ENCODE results near the gene GAST. TPM values are rescaled to one million over a fixed set of nuclear protein-coding genes. Genes with fewer than 3 reads are reported as not detected.

The GAST gene
- total RNA-seq, 1 experiment from 2014 or later, result not detected

DNA sequence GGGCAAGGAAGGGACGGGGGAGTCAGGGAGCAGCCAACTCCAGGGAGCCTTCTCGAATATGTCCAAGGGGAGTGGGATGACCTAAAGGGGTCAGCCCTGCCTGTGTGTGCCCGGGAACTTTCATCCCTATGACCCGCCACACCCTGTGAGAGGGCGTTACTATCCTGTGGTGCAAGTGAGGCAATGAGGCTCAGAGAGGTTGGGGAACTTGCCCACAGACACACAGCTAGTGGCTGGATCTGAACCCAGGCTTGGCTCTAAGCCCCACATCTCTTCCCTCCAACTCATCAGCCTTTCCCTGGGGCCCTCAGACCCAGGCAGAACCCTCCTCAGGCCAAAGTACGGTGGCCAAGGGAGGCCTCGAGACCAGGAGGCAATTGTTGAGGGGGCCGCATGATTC lies 51.2 kb downstream of the GAST start:
- POLR2A ChIA-PET, result no interaction called here
- Histone ChIP-seq H3K9me2 (ENCODE audit: insufficient read depth) (no peaks in the 10 kb centered on the region), H3K27me3 (ENCODE audit: insufficient read depth, low read length) (no peaks in the 10 kb centered on the region), H3K9me3 (ENCODE audit: control insufficient read depth in 1 of 2, insufficient read depth in 1 of 2, low read depth in 1 of 2, low read length in 2 of 2) (no peaks in the 10 kb centered on the region), H3K4me3 (replicated peaks in 1 of 2; ENCODE audit: low read depth in 1 of 2, low read length in 2 of 2) (no peak overlapping the region), H3K79me2 (ENCODE audit: insufficient read depth, low read length) (no peaks in the 10 kb centered on the region), H3K4me2 (ENCODE audit: low read length) (no peak overlapping the region), H3K27ac (ENCODE audit: low read depth, low read length) (no peak overlapping the region), H3K4me1 (ENCODE audit: control insufficient read depth in 1 of 2, insufficient read depth in 2 of 2, low read length in 2 of 2) (no peaks in the 10 kb centered on the region), H2AFZ (ENCODE audit: low read depth, low read length, poor library complexity, severe bottlenecking) (no peak overlapping the region), H3K9ac (ENCODE audit: low read length) (no peak overlapping the region), H4K20me1 (ENCODE audit: insufficient read depth) (no peaks in the 10 kb centered on the region), H3K36me3 (ENCODE audit: control insufficient read depth in 1 of 2, insufficient read depth in 2 of 2, low read length in 2 of 2) (peaks cover 51 to 61% of the 10 kb centered on the region in 2 experiments)
- TF ChIP-seq EZH2phosphoT487 (IDR thresholded peaks at IDR 0.05; ENCODE audit: borderline replicate concordance) (no peak), CEBPB (IDR thresholded peaks at IDR 0.05; ENCODE audit: low read depth) (no peak), EGR1 (IDR thresholded peaks at IDR 0.05; ENCODE audit: low read depth) (no peak), SRF (IDR thresholded peaks at IDR 0.05; ENCODE audit: low read depth) (no peak), SIN3A (IDR thresholded peaks at IDR 0.05; ENCODE audit: low read depth) (no peak), POLR2AphosphoS5 (IDR thresholded peaks at IDR 0.05; ENCODE audit: low read depth, low read length) (no peak), JUND (IDR thresholded peaks at IDR 0.05) (no peak), ZNF274 (IDR thresholded peaks at IDR 0.05; ENCODE audit: low read depth, low read length) (no peak), TCF7L2 (IDR thresholded peaks at IDR 0.05; ENCODE audit: borderline replicate concordance, extremely low read depth, insufficient read depth, insufficient read length) (no peak)
- TF ChIP-seq, protein P1, sequence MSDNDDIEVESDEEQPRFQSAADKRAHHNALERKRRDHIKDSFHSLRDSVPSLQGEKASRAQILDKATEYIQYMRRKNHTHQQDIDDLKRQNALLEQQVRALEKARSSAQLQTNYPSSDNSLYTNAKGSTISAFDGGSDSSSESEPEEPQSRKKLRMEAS (IDR thresholded peaks at IDR 0.05), result no peak
- TF ChIP-seq, protein P2, sequence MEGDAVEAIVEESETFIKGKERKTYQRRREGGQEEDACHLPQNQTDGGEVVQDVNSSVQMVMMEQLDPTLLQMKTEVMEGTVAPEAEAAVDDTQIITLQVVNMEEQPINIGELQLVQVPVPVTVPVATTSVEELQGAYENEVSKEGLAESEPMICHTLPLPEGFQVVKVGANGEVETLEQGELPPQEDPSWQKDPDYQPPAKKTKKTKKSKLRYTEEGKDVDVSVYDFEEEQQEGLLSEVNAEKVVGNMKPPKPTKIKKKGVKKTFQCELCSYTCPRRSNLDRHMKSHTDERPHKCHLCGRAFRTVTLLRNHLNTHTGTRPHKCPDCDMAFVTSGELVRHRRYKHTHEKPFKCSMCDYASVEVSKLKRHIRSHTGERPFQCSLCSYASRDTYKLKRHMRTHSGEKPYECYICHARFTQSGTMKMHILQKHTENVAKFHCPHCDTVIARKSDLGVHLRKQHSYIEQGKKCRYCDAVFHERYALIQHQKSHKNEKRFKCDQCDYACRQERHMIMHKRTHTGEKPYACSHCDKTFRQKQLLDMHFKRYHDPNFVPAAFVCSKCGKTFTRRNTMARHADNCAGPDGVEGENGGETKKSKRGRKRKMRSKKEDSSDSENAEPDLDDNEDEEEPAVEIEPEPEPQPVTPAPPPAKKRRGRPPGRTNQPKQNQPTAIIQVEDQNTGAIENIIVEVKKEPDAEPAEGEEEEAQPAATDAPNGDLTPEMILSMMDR (IDR thresholded peaks at IDR 0.05 in 2 of 3, conservative IDR thresholded peaks at IDR 0.05 in 1 of 3; ENCODE audit: borderline replicate concordance in 1 of 3, insufficient read depth in 1 of 3, low read depth in 2 of 3, low read length in 2 of 3), result no peak
- intact Hi-C loops (cut with micrococcal nuclease), result no loop called here
- RAD21 ChIA-PET (ENCODE audit: low non-redundant PET in 1 of 2, low total read pairs in 2 of 2, uncharacterized antibody in 2 of 2, unreplicated experiment in 2 of 2), result no interaction called here
- DNase-seq (ENCODE audit: low read depth, low spot score) (no peak), ATAC-seq (no peak)
- no TSS peak for BruUV-seq (replicated peaks)
- CTCF ChIA-PET, result interaction anchor here (0.6 kb wide), 1 partner anchor 23 kb away, joined by 3 read pairs; the partner anchor contains the start of gene JUP

Other genes starting within 250 kb of the GAST start
- gene KRT32, start 244.9 kb upstream of the GAST start, total RNA-seq (2021; ENCODE audit: unreplicated experiment), result 0.42 TPM
- not detected for gene KRT35, start 231.2 kb upstream of the GAST start, total RNA-seq (2021; ENCODE audit: unreplicated experiment)
- not detected for gene KRT36, start 222.4 kb upstream of the GAST start, total RNA-seq (2021; ENCODE audit: unreplicated experiment)
- 3.7 TPM for gene KRT13, start 206.7 kb upstream of the GAST start, total RNA-seq (2021; ENCODE audit: unreplicated experiment)
- gene KRT15, start 193.4 kb upstream of the GAST start, total RNA-seq (2021; ENCODE audit: unreplicated experiment), result 37.1 TPM
- gene KRT19, start 184.0 kb upstream of the GAST start, total RNA-seq (2021; ENCODE audit: unreplicated experiment), result 1,248 TPM
- gene KRT9, start 140.3 kb upstream of the GAST start, total RNA-seq (2021; ENCODE audit: unreplicated experiment), result 0.15 TPM
- gene KRT14, start 125.4 kb upstream of the GAST start, total RNA-seq (2021; ENCODE audit: unreplicated experiment), result not detected
- 0.61 TPM for gene KRT16, start 99.6 kb upstream of the GAST start, total RNA-seq (2021; ENCODE audit: unreplicated experiment)
- not detected for gene KRT17, start 87.8 kb upstream of the GAST start, total RNA-seq (2021; ENCODE audit: unreplicated experiment)
- gene EIF1, start 23.4 kb upstream of the GAST start, total RNA-seq (2021; ENCODE audit: unreplicated experiment), result 1,082 TPM
- 3.4 TPM for gene HAP1, start 22.3 kb downstream of the GAST start, total RNA-seq (2021; ENCODE audit: unreplicated experiment)
- 224 TPM for gene JUP, start 74.4 kb downstream of the GAST start, total RNA-seq (2021; ENCODE audit: unreplicated experiment)
- gene P3H4, start 99.6 kb downstream of the GAST start, total RNA-seq (2021; ENCODE audit: unreplicated experiment), result 23.4 TPM
- 78.5 TPM for gene FKBP10, start 100.7 kb downstream of the GAST start, total RNA-seq (2021; ENCODE audit: unreplicated experiment)
- 110 TPM for gene NT5C3B, start 123.9 kb downstream of the GAST start, total RNA-seq (2021; ENCODE audit: unreplicated experiment)
- gene KLHL10, start 125.5 kb downstream of the GAST start, total RNA-seq (2021; ENCODE audit: unreplicated experiment), result not detected
- gene KLHL11, start 153.1 kb downstream of the GAST start, total RNA-seq (2021; ENCODE audit: unreplicated experiment), result 22.4 TPM
- 222 TPM for gene ACLY, start 206.6 kb downstream of the GAST start, total RNA-seq (2021; ENCODE audit: unreplicated experiment)
- 0.98 TPM for gene ODAD4, start 218.3 kb downstream of the GAST start, total RNA-seq (2021; ENCODE audit: unreplicated experiment)

All from HCT116 (cell line).